Vagina (tissue), 2 donors: Measurements from ENCODE around the gene CYP2C19. TPM values are rescaled to one million over a fixed set of nuclear protein-coding genes. Genes with fewer than 3 reads are reported as not detected.
"Not testable (repeated sequence)": the region's sequence is repeated elsewhere in the genome, so short reads cannot be mapped to it uniquely, and the experiment has no call there.

Source experiments
- DNase-seq, 2 donors: peaks; one replicate each; pipeline ENCODE4 v3.0.0-alpha.2; 2017; ENCODE audit errors: extremely low spot score in 2 of 2
- H3K27ac ChIP-seq: fragments of 200-600 bp; sonication (generic); one replicate; pipeline ENCODE4 v1.5.1; 2019
- H3K27me3 ChIP-seq: fragments of 200-600 bp; sonication (generic); one replicate; pipeline ENCODE4 v1.5.1; 2019
- H3K36me3 ChIP-seq, 2 donors: fragments of 200-600 bp; sonication (generic); one replicate each; pipeline ENCODE4 v1.5.1; 2017 to 2019
- H3K4me1 ChIP-seq: fragments of 200-600 bp; sonication (generic); one replicate; pipeline ENCODE4 v1.5.1; 2019
- H3K4me3 ChIP-seq, 2 donors: fragments of 200-600 bp; sonication (generic); 1 replicate in 1 of 2; 2 replicates in 1 of 2; pipeline ENCODE4 v1.5.1; 2016 to 2019
- H3K9me3 ChIP-seq: fragments of 200-600 bp; sonication (generic); one replicate; pipeline ENCODE4 v1.5.1; 2019
- POLR2A ChIP-seq, 2 donors: fragments of 450-650 bp; IDR thresholded peaks; one replicate each; pipeline ENCODE4 v1.6.1; 2017; ENCODE audit warnings: antibody characterized with exemption in 2 of 2, mild to moderate bottlenecking in 2 of 2, moderate library complexity in 2 of 2
- POLR2AphosphoS5 ChIP-seq, 2 donors: sonication (generic); formaldehyde crosslinking; IDR thresholded peaks; one replicate each; pipeline ENCODE4 v1.9.0; 2017; ENCODE audit warnings: antibody characterized with exemption in 2 of 2, mild to moderate bottlenecking in 2 of 2, low read depth in 1 of 2; ENCODE audit not compliant: insufficient read depth in 1 of 2
- intact Hi-C: fragments of 100-400 bp; cut with DNase I; formaldehyde crosslinking; loops from one replicate; pipeline ENCODE4 v1.15.1; 2023
- total RNA-seq: library from RNA; depleted of rRNA; stranded (reverse); fragments of >200 nt; gene quantifications from one replicate; pipeline ENCODE4 v1.2.3, GENCODE V29; 2016
- TF ChIP-seq, protein P1 (sequence below), 3 experiments: fragments of 450-650 bp in 2 of 3; fragments of 200-600 bp in 1 of 3; sonication (generic) in 1 of 3; IDR thresholded peaks; one replicate each; pipeline ENCODE4 v1.5.1; 2017 to 2019; ENCODE audit warnings: antibody characterized with exemption in 3 of 3, mild to moderate bottlenecking in 2 of 3, moderate library complexity in 2 of 3

The CYP2C19 gene
- total RNA-seq, 1 donor from 2014 or later, result 6.1 TPM

DNA sequence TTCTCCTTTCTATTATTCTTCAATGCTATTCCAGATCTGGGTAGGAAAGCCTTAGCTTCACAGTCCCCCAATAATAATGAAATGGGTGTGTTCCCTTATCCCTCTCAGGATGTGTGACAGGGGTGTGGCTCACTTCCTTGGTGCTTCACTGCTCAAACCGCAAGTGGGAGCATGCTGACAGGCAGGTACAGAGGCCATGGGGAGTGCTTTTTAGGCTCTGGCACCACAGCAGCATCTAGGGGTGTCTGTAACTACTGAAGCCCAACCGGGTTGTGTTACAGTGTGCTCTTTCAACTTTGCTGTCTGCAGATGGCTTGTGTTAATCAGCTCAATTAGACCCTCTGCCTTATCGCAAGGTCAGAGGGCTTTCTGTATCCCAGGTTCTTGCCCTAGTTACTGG lies 96.6 kb downstream of the CYP2C19 start:
- Histone ChIP-seq H3K27ac (no peak overlapping the region), H3K9me3 (no peaks in the 10 kb centered on the region), H3K4me3 (no peak overlapping the region), H3K36me3 (no peaks in the 10 kb centered on the region), H3K27me3 (no peaks in the 10 kb centered on the region), H3K4me1 (no peaks in the 10 kb centered on the region)
- intact Hi-C loops, result no loop called here
- DNase-seq, result no peak
- TF ChIP-seq, protein P1, sequence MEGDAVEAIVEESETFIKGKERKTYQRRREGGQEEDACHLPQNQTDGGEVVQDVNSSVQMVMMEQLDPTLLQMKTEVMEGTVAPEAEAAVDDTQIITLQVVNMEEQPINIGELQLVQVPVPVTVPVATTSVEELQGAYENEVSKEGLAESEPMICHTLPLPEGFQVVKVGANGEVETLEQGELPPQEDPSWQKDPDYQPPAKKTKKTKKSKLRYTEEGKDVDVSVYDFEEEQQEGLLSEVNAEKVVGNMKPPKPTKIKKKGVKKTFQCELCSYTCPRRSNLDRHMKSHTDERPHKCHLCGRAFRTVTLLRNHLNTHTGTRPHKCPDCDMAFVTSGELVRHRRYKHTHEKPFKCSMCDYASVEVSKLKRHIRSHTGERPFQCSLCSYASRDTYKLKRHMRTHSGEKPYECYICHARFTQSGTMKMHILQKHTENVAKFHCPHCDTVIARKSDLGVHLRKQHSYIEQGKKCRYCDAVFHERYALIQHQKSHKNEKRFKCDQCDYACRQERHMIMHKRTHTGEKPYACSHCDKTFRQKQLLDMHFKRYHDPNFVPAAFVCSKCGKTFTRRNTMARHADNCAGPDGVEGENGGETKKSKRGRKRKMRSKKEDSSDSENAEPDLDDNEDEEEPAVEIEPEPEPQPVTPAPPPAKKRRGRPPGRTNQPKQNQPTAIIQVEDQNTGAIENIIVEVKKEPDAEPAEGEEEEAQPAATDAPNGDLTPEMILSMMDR (IDR thresholded peaks at IDR 0.05), result no peak
- TF ChIP-seq POLR2A (IDR thresholded peaks at IDR 0.05) (no peak), POLR2AphosphoS5 (IDR thresholded peaks at IDR 0.05; ENCODE audit: insufficient read depth in 1 of 2, low read depth in 1 of 2) (no peak)

DNA sequence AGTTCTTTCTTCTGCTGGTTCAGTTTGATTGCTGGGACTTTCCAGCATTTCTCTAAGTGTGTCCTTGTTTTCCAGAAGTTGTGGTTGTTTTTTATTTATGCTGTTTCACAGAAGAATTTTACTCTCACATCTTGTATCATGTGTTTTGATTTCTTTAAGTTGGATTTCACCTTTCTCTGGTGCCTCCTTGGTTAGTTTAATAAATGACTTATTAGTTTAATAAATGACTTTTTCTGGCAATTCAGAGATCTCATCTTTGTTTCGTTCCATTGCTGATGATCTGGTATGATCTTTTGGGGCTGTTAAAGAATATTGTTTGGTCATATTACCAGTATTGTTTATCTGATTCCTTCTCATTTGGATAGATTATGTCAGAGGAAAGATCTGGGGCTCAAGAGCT lies 116.2 kb downstream of the CYP2C19 start:
- H3K4me1 ChIP-seq, result no peaks in the 10 kb centered on the region
- H3K4me3 ChIP-seq, result no peak overlapping the region
- H3K27ac ChIP-seq, result no peak overlapping the region
- no peak for TF ChIP-seq POLR2A (IDR thresholded peaks at IDR 0.05)
- TF ChIP-seq, protein P1 (IDR thresholded peaks at IDR 0.05), result no peak
- no peak for TF ChIP-seq POLR2AphosphoS5 (IDR thresholded peaks at IDR 0.05; ENCODE audit: insufficient read depth in 1 of 2, low read depth in 1 of 2)
- H3K27me3 ChIP-seq, result no peaks in the 10 kb centered on the region
- DNase-seq, result no peak
- intact Hi-C loops, result no loop called here
- H3K9me3 ChIP-seq, result no peaks in the 10 kb centered on the region
- H3K36me3 ChIP-seq, result no peaks in the 10 kb centered on the region

DNA sequence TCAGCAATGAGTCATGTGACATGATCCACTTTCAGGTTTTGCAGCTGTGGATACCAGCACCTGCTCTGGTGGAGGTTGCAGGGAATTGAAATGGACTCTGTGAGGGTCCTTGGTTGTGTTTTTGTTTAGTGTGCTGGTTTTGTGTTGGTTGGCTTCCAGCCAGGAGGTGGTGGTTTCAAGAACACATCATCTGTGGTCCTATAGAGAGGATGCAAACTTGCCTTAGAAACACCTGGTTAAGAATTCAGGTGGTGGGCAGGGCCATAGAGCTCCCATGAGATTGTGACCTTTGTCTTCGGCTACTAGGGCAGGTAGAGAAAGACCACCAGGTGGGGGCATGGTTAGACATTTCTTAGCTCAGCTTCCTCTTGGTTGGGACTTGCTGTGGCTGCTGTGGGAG lies 116.7 kb downstream of the CYP2C19 start:
- H3K9me3 ChIP-seq, result no peaks in the 10 kb centered on the region
- intact Hi-C loops, result no loop called here
- TF ChIP-seq POLR2AphosphoS5 (IDR thresholded peaks at IDR 0.05; ENCODE audit: insufficient read depth in 1 of 2, low read depth in 1 of 2), result no peak
- TF ChIP-seq, protein P1 (IDR thresholded peaks at IDR 0.05), result no peak
- TF ChIP-seq POLR2A (IDR thresholded peaks at IDR 0.05), result no peak
- no peaks in the 10 kb centered on the region for H3K36me3 ChIP-seq
- H3K4me1 ChIP-seq, result no peaks in the 10 kb centered on the region
- no peak overlapping the region for H3K27ac ChIP-seq
- no peaks in the 10 kb centered on the region for H3K27me3 ChIP-seq
- DNase-seq, result no peak
- no peak overlapping the region for H3K4me3 ChIP-seq

DNA sequence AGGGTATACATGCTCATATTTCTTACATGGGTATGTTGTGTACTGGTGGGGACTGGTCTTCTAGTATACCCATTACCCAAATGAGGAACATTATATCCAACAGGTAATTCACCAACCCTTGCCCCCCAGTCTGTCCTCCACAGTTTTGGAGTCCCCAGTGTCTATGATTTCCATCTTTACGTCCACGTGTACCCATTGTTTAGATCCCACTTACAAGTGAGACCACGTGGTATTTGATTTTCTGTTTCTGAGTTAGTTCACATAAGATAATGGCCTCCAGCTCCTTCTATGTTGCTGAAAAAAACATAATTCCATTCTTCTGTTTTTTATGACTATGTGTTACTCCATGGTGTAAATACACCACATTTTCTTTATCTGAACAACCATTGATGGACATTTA lies 126.6 kb downstream of the CYP2C19 start:
- Histone ChIP-seq H3K36me3 (no peaks in the 10 kb centered on the region), H3K4me1 (no peaks in the 10 kb centered on the region), H3K27ac (no peak overlapping the region), H3K27me3 (no peaks in the 10 kb centered on the region), H3K9me3 (no peaks in the 10 kb centered on the region), H3K4me3 (no peak overlapping the region)
- no peak for DNase-seq
- TF ChIP-seq, protein P1 (IDR thresholded peaks at IDR 0.05), result no peak
- TF ChIP-seq POLR2A (IDR thresholded peaks at IDR 0.05), result no peak
- TF ChIP-seq POLR2AphosphoS5 (IDR thresholded peaks at IDR 0.05; ENCODE audit: insufficient read depth in 1 of 2, low read depth in 1 of 2), result no peak
- intact Hi-C loops, result no loop called here

DNA sequence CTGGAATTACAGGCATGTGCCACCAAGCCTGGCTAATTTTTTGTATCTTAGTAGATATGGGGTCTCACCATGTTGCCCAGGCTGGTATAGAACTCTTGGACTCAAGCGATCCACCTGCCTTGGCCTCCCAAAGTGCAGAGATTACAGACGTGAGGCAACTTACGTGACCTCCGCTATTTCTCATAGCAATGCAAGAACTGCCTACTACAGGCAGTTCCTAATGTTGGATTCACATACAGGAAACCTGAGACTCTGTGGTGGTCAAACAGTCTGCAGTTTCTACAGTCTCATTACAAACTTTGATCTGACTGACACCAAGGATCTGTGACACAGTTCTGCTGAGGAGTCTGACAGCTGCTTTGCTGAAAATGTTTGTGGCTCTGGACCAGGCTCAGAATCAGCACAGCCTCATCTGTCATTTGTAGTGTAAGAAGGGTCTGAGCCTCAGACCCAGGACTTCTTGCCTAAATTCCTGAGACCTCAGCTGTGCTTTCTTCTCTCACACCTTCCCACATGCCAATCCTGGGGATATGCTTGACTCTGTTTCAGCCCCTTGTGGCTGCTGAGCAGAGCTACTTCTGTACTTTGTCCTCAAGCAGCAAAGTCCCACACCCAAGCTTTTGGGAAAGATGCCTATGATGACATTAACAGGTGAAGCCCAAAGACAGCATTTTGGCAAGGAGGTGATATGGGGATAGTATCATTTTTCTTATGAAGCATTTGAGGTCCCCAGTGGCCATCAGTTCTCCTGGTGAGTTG lies 128.0 kb downstream of the CYP2C19 start:
- TF ChIP-seq, protein P1 (IDR thresholded peaks at IDR 0.05), result no peak
- TF ChIP-seq POLR2A (IDR thresholded peaks at IDR 0.05) (no peak), POLR2AphosphoS5 (IDR thresholded peaks at IDR 0.05; ENCODE audit: insufficient read depth in 1 of 2, low read depth in 1 of 2) (no peak)
- H3K9me3 ChIP-seq, result no peaks in the 10 kb centered on the region
- H3K36me3 ChIP-seq, result no peaks in the 10 kb centered on the region
- no peaks in the 10 kb centered on the region for H3K27me3 ChIP-seq
- no peak overlapping the region for H3K27ac ChIP-seq
- DNase-seq, result no peak
- no peaks in the 10 kb centered on the region for H3K4me1 ChIP-seq
- intact Hi-C loops, result no loop called here
- no peak overlapping the region for H3K4me3 ChIP-seq

DNA sequence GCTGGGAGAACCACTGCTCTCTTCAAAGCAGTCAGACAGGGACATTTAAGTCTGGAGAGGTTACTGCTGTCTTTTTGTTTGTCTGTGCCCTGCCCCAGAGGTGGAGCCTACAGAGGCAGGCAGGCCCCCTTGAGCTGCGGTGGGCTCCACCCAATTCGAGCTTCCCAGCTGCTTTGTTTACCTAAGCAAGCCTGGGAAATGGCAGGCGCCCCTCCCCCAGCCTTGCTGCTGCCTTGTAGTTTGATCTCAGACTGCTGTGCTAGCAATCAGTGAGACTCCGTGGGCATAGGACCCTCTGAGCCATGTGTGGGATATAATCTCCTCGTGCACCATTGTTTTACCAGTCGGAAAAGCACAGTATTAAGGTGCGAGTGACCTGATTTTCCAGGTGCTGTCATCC lies 135.9 kb downstream of the CYP2C19 start:
- H3K4me1 ChIP-seq, H3K9me3 ChIP-seq, H3K27me3 ChIP-seq, intact Hi-C loops, H3K36me3 ChIP-seq, DNase-seq, H3K27ac ChIP-seq, H3K4me3 ChIP-seq: not testable (repeated sequence)
